Fibroblast of the conjunctiva (primary cell): Measurements from ENCODE around the gene THRB.

Experiments
- DNase-seq: peaks from one replicate; pipeline ENCODE4 v3.0.0-alpha.2; 2010; ENCODE audit warnings: low read depth

Gene THRB

DNA sequence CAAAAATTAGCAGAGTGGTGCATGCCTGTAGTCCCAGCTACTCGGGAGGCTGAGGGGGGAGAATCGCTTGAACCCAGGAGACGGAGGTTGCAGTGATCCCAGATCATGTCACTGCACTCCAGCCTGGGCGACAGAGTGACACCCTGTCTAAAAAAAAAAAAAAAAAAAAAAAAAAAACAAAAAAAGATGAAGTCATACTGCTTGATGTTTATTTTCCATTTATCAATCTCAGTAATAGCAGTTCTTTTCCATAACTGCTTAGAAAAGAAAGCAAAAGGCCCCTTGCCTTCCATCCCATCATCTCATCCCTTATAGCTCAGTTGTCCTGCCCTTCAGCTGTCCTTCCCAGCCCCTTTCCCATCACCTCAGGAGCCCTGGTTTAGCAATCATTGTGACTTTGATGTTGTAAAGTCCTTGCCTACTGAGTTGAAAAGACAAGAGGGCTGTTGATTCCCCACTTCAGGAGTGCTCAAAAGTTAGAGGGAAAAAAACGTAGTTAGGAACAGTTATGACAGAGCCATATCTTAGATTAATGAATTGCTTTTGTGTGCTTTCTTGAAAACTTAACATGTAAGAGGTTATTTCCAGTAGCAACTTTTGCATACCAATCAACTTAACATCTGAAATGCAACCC lies 18.0 kb upstream of the THRB start:
- no peak for DNase-seq

DNA sequence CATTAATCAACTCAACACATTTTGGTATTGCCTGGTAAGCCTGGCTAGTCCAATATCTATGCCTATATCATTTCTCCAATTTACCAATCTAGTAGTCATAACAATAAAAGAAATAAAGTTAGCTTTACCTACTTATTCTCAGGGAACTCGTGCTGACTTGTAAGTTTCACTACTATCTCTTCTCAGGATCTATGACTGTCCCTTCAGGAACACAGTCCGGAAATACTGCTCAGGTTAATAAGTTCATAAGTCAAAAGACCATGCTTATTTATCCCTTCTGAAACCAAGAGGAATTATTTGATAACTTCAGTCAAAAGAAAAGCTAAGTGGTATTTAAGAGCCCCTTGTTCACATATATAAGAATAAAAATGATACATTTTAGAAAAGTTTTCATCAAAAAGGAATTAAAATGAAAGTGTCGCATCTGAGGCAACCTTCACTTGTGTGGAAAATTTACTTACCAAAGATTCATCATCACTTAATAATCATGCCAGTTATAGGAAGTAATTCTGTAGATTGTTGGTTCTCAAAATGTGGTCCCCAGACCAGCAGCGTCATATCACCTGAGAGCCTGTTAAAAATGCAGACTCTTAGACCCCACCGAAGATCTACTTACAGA lies 15.5 kb upstream of the THRB start:
- DNase-seq = no peak

DNA sequence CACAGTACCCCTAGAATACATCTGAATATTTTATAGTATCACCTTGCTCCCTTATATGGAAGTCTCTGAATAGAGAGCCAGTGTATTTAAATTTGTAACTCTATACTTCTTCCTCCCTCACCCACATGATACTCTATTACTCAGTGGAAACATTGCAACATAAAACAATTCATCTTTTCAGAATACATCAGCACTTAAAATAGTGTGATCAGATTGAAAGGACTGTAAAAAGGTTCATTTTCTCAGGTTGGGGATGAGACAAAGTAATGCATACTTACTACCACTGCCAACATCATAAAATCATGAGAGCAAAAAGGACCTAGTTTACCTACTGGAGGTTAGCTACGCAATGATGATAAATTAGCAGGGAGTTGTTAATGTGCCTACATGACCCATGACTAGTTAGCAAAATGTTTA lies 13.8 kb upstream of the THRB start:
- DNase-seq = peak; percentile 67

DNA sequence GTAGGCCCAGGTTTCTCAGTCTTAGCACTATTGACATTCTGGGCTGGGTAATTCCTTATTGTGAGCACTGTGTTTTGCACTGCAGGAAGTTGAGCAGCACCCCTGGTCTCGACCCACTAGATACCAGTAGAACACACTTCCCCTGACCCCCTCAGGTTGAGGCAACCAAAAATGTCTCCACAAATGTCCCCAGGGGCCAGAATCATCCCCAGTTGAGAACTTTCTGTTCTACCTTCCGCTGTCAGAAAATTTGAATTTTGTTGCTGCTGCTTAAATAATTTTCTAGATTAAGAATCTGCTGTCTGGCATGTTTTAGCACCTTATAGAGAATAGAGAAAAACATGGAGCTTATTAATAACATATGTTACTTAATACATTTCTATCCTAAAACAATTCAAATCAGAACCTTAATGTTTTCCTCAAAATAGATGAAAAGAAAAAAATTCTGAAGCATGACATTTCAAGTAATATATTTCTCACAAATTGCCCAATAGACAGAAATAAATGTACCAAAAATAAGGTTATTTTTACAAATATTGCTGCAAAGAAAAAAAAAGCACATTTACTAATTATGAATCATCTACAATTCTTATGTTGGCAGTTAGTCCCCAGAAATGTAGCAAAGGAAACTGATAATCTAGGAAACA lies 13.2 kb upstream of the THRB start:
- DNase-seq = no peak

- DNase-seq = peak; percentile 49
Observed at GRCh38 chr3:24506966-24507775, 12.5 kb upstream of the THRB start.

DNA sequence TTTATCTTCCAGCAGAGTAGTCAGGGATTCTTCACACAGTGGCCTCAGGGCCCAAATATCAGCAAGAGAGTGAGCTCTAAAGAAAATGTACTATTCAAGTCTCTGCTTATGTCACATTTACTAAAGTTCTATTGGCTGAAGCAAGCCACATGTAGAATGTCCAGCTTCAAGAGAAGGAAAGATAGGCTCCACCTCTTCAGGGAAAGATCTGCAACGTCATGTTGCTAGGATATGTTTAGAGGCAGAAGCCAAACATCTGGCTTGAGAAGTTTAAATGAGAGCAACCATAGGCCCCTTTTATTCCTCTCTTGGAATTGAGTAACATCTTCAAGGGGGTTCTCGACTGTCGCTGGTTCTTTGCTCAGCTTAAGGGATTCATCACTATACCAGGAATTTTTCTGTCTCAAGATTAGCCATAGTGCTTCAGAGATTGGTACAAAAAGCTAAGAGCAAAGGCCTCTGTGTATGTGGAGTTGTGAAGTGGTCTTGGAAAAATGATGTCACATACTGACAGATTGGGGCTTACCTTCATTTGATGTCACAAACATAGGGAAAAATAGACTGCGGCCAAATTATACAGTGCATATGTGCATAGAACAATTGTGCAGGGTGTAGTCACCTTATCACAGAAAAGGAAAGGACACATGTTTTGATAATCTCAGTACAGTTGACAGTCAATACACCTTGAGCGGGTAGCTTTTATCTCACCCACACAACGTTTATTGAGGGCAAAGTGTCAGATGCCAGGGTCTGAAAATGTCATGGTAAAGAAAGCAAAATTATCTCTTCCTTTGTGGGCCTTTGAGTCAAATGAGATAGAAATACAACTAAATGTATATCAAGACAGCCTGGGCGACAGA lies 11.3 kb upstream of the THRB start:
- DNase-seq = peak; percentile 89

DNA sequence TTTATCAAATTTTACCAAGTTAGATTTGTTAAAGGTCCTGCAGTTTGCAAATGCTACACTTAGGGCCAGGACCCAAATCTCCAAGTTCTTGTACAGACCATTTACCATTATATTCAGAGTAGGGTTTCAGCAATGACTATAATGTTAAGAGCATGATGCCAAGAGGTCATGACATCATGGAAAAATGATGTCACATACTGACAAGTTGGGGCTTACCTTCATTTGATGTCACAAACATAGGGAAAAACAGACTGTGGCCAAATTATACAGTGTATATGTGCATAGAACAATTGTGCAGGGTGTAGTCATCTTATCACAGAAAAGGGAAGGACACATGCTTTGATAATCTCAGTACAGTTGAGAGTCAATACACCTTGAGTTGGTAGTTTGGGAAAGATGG lies 10.1 kb upstream of the THRB start:
- no peak for DNase-seq

DNA sequence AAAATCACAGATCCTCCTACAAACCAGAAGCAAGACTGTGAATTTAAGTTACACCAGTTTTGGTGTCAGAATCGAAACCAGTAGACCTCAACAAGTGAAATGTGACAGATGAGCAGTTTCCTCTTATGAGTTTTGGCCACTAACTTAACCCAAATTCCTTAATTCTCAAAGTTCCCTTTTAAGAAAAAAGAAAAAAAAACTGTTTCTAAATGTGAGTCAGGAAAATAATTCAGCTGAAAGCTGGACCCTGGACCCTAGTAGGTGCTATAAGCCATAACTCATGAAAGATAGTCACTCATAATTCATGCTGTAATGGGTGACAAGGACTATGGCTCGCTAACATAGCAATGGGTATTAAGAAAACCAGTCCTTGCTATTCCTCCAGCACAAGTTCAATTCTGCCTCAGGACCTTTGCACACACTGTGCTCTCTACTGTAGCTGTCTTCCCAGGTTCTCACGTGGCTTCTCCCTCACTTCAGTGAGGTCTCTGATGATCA lies 9.0 kb upstream of the THRB start:
- no peak for DNase-seq

GRCh38 chr3:24502690-24503089 lies 8.0 kb upstream of the THRB start:
- DNase-seq = no peak

GRCh38 chr3:24500806-24501205 lies 6.2 kb upstream of the THRB start:
- no peak for DNase-seq

DNA sequence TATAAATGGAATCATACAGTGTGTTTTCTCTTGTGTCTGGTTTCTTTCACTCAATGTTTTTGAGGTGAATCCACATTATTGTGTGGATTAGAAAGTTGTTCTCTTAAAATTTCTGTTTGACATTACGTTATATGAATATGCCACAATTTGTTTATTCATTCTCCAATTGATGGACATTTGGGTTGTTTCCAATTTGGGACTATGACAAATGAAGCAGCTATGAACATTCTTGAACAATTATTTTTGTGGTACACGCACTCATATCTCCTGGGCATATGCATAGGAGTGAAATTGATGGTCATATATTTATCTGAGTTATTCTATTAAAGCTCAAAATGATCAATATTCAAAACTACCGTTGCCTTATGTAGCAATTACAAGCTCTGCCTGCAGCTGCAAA lies 5.3 kb upstream of the THRB start:
- DNase-seq = no peak

- DNase-seq = no peak
Observed at GRCh38 chr3:24498796-24499195, 4.1 kb upstream of the THRB start.

DNA sequence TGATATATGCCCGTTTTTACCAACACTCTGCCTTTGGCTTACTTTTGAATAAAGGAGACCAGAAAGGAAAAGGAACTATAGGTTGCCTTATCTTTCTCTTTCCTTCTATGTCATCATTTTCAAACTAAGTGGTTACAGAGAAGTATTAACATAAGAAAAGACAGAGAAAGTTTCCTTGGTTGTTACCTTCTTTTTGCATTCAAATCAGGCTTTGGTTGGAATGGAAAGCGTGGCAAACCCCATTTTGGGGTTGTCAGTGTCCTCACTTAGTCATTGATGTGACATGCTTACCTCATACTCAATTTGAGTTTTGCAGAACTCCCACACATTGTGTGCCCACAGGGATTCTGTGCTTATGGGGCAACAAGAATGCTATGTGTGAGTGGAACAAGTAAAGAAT lies 3.7 kb upstream of the THRB start:
- no peak for DNase-seq

DNA sequence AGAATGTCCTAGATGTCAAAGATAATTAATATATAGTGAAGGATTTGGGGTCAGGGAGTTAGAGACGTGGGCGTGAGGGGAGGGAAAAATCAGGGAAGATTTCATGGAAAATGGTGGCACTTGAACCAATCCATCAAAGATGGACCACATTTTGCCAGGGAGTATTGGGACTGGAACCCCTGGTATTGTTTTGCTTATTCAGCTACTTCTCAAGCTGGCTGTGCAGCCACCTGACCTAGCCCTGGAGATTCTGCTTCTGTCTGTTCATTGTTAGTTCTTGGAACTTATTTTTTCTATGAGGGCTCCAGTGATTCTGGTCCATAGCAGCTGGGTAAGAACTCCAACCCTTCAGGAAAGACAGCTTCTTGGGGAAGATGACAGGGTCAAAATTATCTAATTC lies 3.3 kb upstream of the THRB start:
- no peak for DNase-seq

DNA sequence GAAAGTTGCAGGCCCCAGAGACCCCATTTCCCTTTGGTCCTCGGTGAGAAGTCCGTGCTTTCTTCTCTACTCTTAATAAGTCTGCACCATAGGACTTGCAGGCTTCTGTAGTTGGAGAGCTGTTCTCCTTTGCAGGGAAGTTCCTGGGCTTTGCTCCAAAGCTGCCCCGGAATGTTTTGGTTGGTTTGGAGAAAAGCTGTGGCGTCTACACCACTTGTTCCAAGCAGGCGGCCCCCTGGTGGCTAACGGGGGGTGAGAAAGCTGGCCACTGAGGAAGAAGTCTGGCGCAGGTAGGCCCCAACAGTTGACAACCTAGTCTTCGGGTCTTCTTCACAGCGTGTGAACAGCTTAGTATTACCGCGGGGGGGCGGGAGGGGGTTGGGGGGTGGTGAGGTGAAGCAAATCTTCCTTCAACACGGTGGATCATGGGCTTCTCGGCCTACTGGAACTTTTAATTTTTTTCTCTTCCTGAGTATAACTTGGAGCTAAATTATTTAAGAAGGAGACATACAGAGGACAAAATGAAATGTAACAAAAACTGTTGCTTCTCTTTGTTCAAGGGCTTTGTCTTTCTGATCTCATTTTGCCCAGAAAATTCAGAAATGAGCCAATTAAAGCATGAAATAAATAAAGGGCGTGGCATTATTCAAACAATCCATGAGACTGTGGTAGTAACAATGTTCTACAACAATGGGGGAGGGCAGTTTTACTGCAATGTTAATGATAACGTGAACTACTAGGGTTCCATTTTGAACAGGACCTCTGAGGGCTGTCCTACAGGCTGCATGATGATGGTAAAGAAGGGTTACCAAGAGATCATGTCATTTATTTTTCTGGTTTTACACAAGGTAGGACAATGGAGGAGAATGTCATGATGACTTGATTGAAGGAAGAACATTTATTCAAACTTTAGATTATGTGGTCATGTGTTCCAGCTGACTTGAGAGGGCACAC lies 2.2 kb upstream of the THRB start:
- peak; percentile 83 for DNase-seq

GRCh38 chr3:24495326-24495994 lies 810 bp upstream of the THRB start:
- no peak for DNase-seq

DNA sequence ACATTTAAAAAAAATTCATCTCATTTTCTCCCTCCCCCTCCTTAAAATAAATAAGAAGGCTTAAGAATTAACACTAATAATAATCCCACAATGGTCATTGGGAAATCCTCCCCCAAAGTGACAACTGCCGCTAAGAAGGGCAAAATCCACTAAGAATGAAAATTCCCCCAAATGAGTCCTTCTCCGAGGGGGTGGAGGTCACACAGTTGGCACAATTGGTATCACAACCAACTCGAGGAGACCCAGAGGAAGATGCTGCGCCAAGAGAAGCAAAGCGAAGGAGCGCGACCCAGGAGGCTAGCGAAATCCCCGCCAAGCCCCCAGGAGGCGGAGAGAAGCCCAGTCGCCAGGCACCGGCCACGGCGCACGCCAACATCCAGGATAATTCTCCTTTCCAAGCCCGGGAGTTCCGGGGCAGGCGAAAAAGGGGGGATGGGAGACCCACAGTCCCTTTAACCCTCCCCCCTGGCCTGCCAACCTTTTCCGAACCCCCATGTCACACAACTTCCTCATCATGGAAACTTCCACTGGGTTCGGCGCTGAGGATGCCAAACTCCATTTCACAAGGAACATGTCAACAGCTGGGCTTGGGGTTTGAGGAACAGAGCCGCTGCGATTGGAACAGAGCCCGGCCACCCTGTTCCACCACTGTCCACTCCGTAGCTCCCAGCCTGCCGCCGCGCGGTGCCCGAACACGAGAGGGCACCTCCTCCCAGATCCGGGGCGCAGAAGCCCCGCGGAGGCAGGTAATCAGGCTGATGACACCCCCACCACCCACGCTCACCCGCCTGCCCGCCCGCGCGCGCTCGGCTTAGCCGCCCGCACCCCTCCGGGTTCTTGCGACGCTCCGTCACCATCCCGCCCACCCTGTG lies 668 bp downstream of the THRB start:
- no peak for DNase-seq

DNA sequence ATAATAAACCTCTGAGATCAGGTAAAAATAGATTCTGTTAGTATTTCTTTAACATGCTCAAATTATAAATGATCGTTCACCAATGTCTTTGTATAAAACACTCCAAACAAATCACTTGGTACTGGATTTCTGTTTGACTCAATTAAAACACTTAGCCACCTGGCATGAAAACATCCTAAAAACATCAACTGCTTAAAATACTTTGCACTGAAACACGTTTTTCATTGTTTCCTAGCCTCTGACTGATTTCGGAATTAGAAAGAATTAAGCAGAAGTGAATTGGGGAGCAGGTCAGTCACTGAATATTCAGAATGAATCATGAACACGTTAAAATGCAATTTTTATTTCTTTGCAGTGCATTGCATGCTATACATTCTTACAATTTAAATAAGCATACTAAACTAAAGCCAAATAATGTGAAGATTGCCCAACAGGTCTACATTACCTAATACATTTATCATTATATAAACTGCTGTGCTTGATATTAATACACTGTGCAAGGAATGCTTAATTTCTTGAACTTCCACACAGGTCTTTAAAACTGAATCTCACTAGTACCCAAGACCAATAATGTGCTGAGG lies 1.6 kb downstream of the THRB start:
- DNase-seq = no peak

DNA sequence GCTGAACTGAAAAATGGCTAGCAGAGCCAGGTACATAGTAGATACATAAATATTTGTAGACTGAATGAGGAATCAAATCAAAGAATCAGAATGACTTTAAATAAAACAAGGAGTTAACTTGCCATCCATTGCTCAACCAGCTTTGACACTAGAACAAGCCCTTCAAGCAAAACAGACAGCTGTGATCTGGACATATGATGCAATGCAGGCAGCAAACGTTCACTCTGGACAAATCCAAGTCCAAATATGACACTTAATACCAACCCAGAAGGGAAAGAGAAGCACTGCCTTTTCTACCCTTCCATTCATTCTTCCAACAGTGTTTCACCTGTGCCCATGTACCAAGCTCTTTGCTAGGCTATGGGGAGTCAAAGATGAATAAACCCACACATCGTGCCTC lies 4.5 kb downstream of the THRB start:
- peak; percentile 64 for DNase-seq
